Measurements from ENCODE around the gene GARIN1A.
"Not testable (repeated sequence)": the region's sequence is repeated elsewhere in the genome, so short reads cannot be mapped to it uniquely, and the experiment has no call there.

GRCh38 chr7:128653197-128653596 is 18.9 kb upstream of the GARIN1A start:
- not testable (repeated sequence) for TF ChIP-seq POLR2A (IDR thresholded peaks at IDR 0.05; ENCODE audit: low read depth, low read length); TAF1 (IDR thresholded peaks at IDR 0.05; ENCODE audit: borderline replicate concordance, low read depth, low read length)
